Natural killer cell (primary cell): ENCODE results near the gene PCSK5. TPM values are rescaled to one million over a fixed set of nuclear protein-coding genes. Genes with fewer than 3 reads are reported as not detected.

Experiments used
- ATAC-seq, 3 donors: fragments of 150-1000 bp in 2 of 3; fragments of 200-7000 bp in 1 of 3; cut with Tn5 transposase; 1 replicate in 1 of 3; 2 replicates in 2 of 3; pipeline ENCODE4 v1.10.0; 2021; ENCODE audit warnings: mild to moderate bottlenecking in 2 of 3, moderate library complexity in 2 of 3
- DNase-seq, 2 donors: peaks; one replicate each; pipeline versions ENCODE4 v3.0.0 to v3.0.0-alpha.2; 2013 to 2021; ENCODE audit warnings: mixed read lengths in 1 of 2
- H3K27ac ChIP-seq: one replicate; pipeline ENCODE4 v1.5.1; 2013; ENCODE audit warnings: mild to moderate bottlenecking, low read length
- H3K27me3 ChIP-seq: one replicate; pipeline ENCODE4 v1.6.1; 2013; ENCODE audit warnings: low read length; ENCODE audit not compliant: control insufficient read depth, insufficient read depth
- H3K36me3 ChIP-seq: one replicate; pipeline ENCODE4 v1.6.1; 2013; ENCODE audit warnings: low read length; ENCODE audit not compliant: control insufficient read depth, insufficient read depth
- H3K4me1 ChIP-seq: one replicate; pipeline ENCODE4 v1.6.1; 2013; ENCODE audit warnings: low read length; ENCODE audit not compliant: control insufficient read depth, insufficient read depth
- H3K4me3 ChIP-seq: one replicate; pipeline ENCODE4 v1.5.1; 2013; ENCODE audit warnings: low read length
- H3K9me3 ChIP-seq: one replicate; pipeline ENCODE4 v1.6.1; 2013; ENCODE audit warnings: low read length; ENCODE audit not compliant: control insufficient read depth, insufficient read depth
- H3K27ac Mint-ChIP-seq, 2 donors: one replicate each; pipeline ENCODE4 v1.8.0; 2022; ENCODE audit warnings: mild to moderate bottlenecking in 2 of 2, mixed read lengths in 2 of 2, moderate library complexity in 1 of 2
- H3K27me3 Mint-ChIP-seq, 2 donors: one replicate each; pipeline ENCODE4 v1.8.0; 2022; ENCODE audit warnings: low read depth in 2 of 2, mixed read lengths in 2 of 2
- H3K36me3 Mint-ChIP-seq: one replicate; pipeline ENCODE4 v1.8.0; 2022; ENCODE audit warnings: mixed read lengths
- H3K4me1 Mint-ChIP-seq, 2 donors: one replicate each; pipeline ENCODE4 v1.8.0; 2022; ENCODE audit warnings: mixed read lengths in 2 of 2
- H3K4me3 Mint-ChIP-seq: one replicate; pipeline ENCODE4 v1.8.0; 2022; ENCODE audit warnings: mild to moderate bottlenecking, moderate library complexity, mixed read lengths
- H3K9me3 Mint-ChIP-seq, 2 donors: one replicate each; pipeline ENCODE4 v1.8.0; 2022; ENCODE audit warnings: mixed read lengths in 2 of 2
- WGBS: methylation state at CpG from one replicate; pipeline ENCODE4 v1.1.7; 2013; ENCODE audit warnings: missing lambda C conversion rate; ENCODE audit not compliant: insufficient coverage; 5-methylcytosine and 5-hydroxymethylcytosine counted together
- intact Hi-C: fragments of 100-400 bp; cut with micrococcal nuclease; formaldehyde crosslinking; loops from one replicate; pipeline ENCODE4 v1.14.2; 2022
- total RNA-seq, 4 donors: library from RNA; stranded (reverse); fragments of 120-200 nt in 1 of 4; gene quantifications; one replicate each; pipeline versions ENCODE4 v1.2.3 to v1.2.4, GENCODE V29; 2013 to 2022
- TF ChIP-seq, protein P1 (sequence below): fragments of 200-600 bp; IDR thresholded peaks from one replicate; pipeline ENCODE4 v1.8.0; 2022; ENCODE audit warnings: antibody characterized with exemption

PCSK5 gene
- total RNA-seq, 3 donors from 2014 or later (not counting 1 experiment from before 2014, with no cell fraction given): 2.4 to 13.2 (median 5.7) TPM

DNA sequence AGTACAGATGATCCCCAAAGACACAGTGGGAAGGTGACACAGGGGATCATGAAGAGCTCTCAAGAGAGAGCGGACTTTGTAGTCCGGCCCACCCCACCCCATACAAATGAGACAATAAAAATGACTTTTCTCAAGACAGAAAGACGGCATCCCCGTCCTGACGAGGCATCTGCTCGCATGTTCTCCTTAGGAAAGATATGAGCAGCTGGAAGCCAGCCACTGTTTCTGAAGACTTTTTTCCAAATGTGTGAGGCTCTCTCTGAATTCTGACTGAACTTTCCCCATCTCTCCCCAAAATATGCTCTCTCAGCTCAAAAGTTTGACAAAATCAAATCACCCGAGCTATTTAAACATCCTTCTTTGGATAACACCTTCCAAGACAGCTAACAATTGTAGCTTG lies 398.6 kb downstream of the PCSK5 start:
- intact Hi-C loops: no loop called here
- peaks cover 0 to 3% of the 10 kb centered on the region in 2 donors for H3K27me3 Mint-ChIP-seq
- H3K36me3 ChIP-seq: no peaks in the 10 kb centered on the region
- no peaks in the 10 kb centered on the region for H3K9me3 Mint-ChIP-seq
- H3K4me1 Mint-ChIP-seq: peaks cover 0 to 17% of the 10 kb centered on the region in 2 donors
- WGBS: 96% methylated on average over 7 of the region's 7 CpGs
- ATAC-seq (no peak), DNase-seq (no peak)
- no peak overlapping the region for H3K27ac Mint-ChIP-seq
- no peak overlapping the region for H3K27ac ChIP-seq
- no peak overlapping the region for H3K4me3 ChIP-seq
- no peaks in the 10 kb centered on the region for H3K9me3 ChIP-seq
- H3K4me1 ChIP-seq: no peaks in the 10 kb centered on the region
- H3K4me3 Mint-ChIP-seq: no peak overlapping the region
- no peaks in the 10 kb centered on the region for H3K36me3 Mint-ChIP-seq
- TF ChIP-seq, protein P1, sequence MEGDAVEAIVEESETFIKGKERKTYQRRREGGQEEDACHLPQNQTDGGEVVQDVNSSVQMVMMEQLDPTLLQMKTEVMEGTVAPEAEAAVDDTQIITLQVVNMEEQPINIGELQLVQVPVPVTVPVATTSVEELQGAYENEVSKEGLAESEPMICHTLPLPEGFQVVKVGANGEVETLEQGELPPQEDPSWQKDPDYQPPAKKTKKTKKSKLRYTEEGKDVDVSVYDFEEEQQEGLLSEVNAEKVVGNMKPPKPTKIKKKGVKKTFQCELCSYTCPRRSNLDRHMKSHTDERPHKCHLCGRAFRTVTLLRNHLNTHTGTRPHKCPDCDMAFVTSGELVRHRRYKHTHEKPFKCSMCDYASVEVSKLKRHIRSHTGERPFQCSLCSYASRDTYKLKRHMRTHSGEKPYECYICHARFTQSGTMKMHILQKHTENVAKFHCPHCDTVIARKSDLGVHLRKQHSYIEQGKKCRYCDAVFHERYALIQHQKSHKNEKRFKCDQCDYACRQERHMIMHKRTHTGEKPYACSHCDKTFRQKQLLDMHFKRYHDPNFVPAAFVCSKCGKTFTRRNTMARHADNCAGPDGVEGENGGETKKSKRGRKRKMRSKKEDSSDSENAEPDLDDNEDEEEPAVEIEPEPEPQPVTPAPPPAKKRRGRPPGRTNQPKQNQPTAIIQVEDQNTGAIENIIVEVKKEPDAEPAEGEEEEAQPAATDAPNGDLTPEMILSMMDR: no peak
- no peaks in the 10 kb centered on the region for H3K27me3 ChIP-seq

DNA sequence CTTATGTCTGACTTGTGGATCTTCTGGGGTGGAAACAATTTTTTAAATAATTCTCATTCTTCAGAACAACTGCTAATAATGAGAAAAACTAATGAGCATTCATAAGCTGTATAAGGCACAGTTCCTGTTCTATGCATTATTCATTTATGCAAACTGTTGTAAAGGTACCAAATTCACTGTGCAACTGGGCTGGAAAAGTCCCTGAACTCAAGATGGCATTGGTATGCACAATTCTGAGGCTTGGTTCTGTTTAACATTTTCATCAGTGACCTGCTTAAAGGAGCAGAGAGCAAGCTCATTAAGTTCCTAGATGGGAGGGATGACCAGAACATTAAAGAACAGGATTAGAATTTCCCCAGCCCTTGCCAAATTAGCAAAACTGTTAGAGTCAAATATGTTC lies 399.2 kb downstream of the PCSK5 start:
- H3K36me3 ChIP-seq: no peaks in the 10 kb centered on the region
- H3K27me3 ChIP-seq: no peaks in the 10 kb centered on the region
- H3K4me3 Mint-ChIP-seq: no peak overlapping the region
- peaks cover 0 to 21% of the 10 kb centered on the region in 2 donors for H3K4me1 Mint-ChIP-seq
- H3K9me3 Mint-ChIP-seq: no peaks in the 10 kb centered on the region
- H3K36me3 Mint-ChIP-seq: no peaks in the 10 kb centered on the region
- H3K27me3 Mint-ChIP-seq: peaks cover 0 to 3% of the 10 kb centered on the region in 2 donors
- H3K4me1 ChIP-seq: no peaks in the 10 kb centered on the region
- no peak for ATAC-seq
- H3K27ac ChIP-seq: no peak overlapping the region
- intact Hi-C loops: no loop called here
- TF ChIP-seq, protein P1: no peak
- H3K4me3 ChIP-seq: no peak overlapping the region
- no peak overlapping the region for H3K27ac Mint-ChIP-seq
- DNase-seq: no peak
- H3K9me3 ChIP-seq: no peaks in the 10 kb centered on the region

DNA sequence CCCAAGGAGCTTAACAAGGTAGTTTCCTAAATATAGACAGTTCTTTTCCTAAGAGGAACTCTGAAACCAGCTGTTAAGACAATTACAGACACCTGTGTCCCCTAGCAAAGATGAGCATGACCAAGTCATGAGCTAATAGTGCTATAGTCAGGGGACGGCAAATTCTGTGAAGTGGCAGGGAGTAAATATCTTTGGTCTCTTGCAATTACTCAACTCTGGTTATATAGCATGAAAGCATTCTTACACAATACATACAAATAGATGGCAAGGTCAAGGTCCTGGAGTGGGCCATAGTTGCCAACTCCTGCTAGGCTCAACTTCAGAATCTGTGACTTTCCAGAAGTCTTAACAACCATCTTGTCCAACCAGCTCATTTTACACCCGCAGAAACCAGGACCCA lies 400.1 kb downstream of the PCSK5 start:
- intact Hi-C loops: no loop called here
- no peak for DNase-seq
- peaks cover 5 to 29% of the 10 kb centered on the region in 2 donors for H3K4me1 Mint-ChIP-seq
- peaks cover 3% of the 10 kb centered on the region for H3K4me1 ChIP-seq
- 96% methylated on average over 1 of the region's 2 CpGs for WGBS
- no peaks in the 10 kb centered on the region for H3K9me3 Mint-ChIP-seq
- no peak overlapping the region for H3K4me3 Mint-ChIP-seq
- no peak overlapping the region for H3K27ac Mint-ChIP-seq
- no peaks in the 10 kb centered on the region for H3K9me3 ChIP-seq
- TF ChIP-seq, protein P1: no peak
- no peaks in the 10 kb centered on the region for H3K36me3 Mint-ChIP-seq
- no peak overlapping the region for H3K27ac ChIP-seq
- no peaks in the 10 kb centered on the region for H3K36me3 ChIP-seq
- ATAC-seq: no peak
- no peaks in the 10 kb centered on the region for H3K27me3 ChIP-seq
- peaks cover 0 to 3% of the 10 kb centered on the region in 2 donors for H3K27me3 Mint-ChIP-seq
- H3K4me3 ChIP-seq: no peak overlapping the region

DNA sequence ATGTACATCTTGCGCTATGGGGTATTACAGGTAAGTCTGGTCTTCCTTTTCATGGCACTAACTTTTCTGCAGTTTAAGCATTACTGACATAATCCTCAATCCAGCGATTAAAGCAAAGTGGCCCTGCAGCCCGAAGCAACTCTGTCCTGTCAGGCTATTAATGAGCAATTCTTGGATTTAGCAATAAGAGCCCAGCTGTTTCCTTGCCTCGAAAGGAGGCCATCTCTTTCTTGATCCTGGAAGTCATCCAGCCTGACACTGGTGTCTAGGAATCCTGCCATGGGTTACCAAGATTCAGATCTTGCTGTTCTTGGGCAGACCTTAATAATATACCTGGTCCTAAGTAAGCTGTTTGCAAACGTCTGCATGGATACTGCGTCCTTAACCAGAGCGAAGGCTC lies 401.8 kb downstream of the PCSK5 start:
- no peak overlapping the region for H3K27ac Mint-ChIP-seq
- DNase-seq (no peak), ATAC-seq (no peak)
- peaks cover 3% of the 10 kb centered on the region for H3K4me1 ChIP-seq
- no peaks in the 10 kb centered on the region for H3K9me3 ChIP-seq
- H3K4me1 Mint-ChIP-seq: peaks cover 5 to 33% of the 10 kb centered on the region in 2 donors
- TF ChIP-seq, protein P1: no peak
- intact Hi-C loops: no loop called here
- H3K9me3 Mint-ChIP-seq: no peaks in the 10 kb centered on the region
- H3K27ac ChIP-seq: no peak overlapping the region
- H3K4me3 Mint-ChIP-seq: no peak overlapping the region
- no peak overlapping the region for H3K4me3 ChIP-seq
- no peaks in the 10 kb centered on the region for H3K27me3 ChIP-seq
- WGBS: 88% methylated on average over 7 of the region's 7 CpGs
- peaks cover 0 to 3% of the 10 kb centered on the region in 2 donors for H3K27me3 Mint-ChIP-seq
- no peaks in the 10 kb centered on the region for H3K36me3 Mint-ChIP-seq
- no peaks in the 10 kb centered on the region for H3K36me3 ChIP-seq
